Anterior cingulate cortex (tissue), 58 donors: ENCODE measurements around the gene PROS1.
"Not testable (repeated sequence)": the region's sequence is repeated elsewhere in the genome, so short reads cannot be mapped to it uniquely, and the experiment has no call there.

Source experiments
- DNase-seq, 58 donors: peaks; one replicate each; lab custom pipeline; 2025; lab: John Stamatoyannopoulos, UW

Gene PROS1

GRCh38 chr3:93979850-93980676 is 6.4 kb upstream of the PROS1 start, which contains the start of gene ARL13B:
Gene ARL13B (plus strand): TSS chr3:93980155. CDS start chr3:93980424, 269 bp downstream.
- peak; percentile 73 to 99 (median 95) for DNase-seq

DNA sequence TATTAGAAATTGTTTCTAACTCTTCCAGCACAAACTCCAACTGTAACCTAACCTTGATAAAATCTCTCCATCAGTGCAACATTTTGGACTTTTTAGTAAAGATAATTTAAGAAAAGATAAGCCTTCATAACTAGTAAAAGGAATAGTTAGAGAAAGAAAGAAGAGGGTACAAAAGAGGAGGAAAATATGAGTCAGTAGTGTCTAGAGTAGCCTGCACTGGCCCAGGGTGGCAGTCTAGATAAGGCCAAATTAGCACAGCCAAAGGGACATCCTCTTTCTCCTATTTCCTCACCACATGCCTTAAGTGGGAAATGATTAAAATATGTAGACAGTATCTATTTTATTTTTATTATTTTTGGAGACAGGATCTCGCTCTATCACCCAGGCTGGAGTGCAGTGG is 3.7 kb downstream of the PROS1 start:
- DNase-seq = no peak

GRCh38 chr3:93969443-93969842 is 4.3 kb downstream of the PROS1 start:
- DNase-seq = no peak

- DNase-seq = not testable (repeated sequence)
These were observed 8.6 kb downstream of the PROS1 start for GRCh38 chr3:93965106-93965505.

DNA sequence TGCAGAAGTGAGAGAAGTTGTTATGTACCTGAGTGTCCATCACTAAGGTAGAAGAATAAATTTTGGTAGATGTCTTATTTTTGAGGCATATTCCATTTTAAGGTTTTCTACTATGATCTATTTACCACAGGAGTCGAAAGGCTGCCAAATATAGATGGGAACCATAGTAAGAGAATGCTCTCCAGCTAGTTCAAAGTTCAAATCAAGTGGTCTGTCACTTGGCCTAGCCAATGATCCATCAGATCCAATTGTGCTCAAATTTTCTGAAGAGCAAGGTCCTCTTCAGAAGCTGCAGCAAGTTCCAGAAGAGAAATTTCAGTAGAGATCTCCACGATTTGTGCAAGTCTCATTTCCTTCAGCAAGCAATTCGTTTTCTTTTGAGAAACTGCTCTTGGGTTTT is 10.9 kb downstream of the PROS1 start:
- DNase-seq = no peak

DNA sequence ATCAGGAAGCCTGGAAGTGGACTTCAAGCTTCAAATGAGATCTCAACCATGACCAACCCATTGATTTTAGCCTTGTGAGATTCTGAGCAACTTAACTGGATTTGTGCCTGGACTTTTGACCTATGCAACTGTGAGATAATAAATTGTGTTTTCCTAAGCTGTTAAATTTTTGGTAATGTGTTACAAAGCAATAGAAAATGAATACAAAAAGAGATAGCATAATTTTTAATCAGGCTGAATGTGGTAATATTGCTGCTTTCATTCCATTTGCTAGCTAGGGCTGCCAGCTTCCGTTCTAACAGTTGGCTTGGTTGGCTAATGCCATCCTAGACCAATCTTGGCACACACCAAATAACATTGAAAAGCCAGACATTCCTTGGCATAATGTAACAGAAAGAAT is 12.2 kb downstream of the PROS1 start:
- peak in 1 of 58 donors; percentile 7 for DNase-seq

- no peak for DNase-seq
These were observed 12.7 kb downstream of the PROS1 start for GRCh38 chr3:93961026-93961425.

DNA sequence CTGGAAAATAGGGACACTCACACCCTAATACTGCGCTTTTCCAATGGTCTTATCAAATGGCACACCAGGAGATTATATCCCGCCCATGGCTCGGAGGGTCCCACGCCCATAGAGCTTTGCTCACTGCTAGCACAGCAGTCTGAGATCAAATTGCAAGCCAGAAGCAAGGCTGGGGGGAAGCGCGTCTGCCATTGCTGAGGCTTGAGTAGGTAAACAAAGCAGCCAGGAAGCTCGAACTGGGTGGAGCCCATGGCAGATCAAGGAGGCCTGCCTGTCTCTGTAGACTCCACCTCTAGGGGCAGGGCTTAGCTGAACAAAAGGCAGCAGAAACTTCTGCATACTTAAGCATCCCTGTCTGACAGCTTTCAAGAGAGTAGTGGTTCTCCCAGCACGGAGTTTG is 23.7 kb downstream of the PROS1 start:
- not testable (repeated sequence) for DNase-seq

DNA sequence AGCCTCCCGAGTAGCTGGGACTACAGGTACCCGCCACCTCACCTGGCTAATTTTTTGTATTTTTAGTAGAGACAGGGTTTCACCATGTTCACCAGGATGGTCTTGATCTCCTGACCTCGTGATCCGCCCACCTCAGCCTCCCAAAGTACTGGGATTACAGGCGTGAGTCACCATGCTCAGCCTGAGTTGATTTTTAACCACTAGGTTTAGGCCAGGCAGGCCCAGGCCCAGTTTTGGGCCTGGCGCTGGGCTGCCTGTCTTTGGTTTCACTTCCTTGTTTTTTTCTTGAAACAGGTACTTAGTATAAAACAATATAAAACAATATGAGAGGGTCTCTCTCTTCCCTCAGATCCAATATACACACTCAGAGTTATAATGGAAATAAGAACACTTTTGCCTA is 36.2 kb downstream of the PROS1 start:
- not testable (repeated sequence) for DNase-seq

DNA sequence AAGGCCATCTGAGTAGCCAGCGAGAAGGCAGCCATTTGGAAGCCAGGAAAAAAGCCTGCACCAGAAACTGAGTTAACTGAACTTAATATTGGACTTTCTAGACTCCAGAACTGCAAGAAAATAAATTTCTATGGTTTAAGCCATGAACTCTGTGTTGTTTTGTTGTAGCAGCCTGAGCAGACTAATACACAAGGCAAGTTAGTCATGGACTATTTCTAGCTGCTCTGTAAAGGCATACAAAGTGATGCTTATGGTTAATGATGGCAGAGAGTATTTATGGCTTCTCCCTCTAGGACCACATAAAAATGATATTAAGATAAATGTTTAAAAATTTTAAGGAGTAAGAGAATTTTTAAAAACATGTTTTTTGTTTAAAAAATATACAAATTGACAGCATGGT is 37.1 kb downstream of the PROS1 start:
- no peak for DNase-seq

DNA sequence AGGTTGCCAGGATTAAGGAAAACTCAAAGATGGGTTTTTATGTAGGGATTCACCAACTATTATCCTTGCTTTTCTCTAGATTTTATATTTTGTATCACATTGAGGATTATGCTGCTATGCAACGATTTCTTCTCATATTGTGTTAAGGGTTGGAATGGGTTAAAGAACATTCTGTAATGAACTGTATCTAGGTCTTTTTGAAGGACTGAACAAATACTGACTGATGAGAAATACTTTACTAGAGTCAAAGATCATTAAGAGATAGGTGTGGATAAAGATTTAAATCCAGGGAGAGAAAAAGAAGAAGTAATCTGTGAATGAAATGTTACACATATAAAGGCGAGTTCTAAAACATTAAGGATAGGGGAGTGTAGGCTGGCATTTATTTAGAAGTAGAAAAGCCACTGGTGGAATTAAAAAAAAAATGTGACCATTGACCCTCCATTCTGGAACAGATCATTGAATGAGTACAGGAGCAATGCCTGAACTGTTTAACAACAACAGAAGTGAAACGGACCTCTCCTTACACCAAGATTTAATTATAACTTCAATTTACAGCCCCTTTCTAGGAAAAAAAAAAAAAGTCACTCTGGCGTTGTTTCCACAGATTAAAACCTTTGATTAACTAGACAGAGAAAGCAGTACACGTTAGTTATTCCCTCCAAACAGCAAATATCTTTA is 39.2 kb downstream of the PROS1 start:
- DNase-seq = no peak

DNA sequence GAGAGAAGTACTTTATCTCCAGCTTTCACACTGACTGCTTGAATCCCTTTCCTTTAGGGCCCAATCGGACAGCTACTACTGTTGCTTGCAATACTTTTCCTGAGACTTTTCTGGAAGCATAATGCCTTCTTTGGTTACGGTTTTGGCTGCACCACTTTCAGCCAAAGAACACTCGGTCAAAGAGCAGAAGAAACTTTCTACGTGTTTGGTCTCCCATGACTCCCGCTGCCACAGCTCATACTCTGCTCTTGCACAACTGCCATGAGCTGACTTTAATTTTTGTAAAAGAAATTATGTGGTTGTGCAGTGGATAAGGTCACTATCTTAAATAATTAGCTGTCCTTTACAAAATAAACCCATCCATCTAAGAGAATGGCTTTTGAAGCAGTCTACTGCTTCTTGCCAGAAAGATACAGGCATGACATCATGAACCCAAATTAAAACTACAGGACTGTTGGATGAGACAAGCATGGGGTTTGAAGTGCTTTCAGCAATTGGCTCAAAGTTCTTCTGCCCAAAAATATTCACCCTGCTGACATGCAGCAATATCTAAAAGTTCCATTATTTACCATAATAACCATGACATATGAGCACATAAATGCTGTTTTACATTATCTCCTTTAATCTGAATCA is 42.0 kb downstream of the PROS1 start:
- DNase-seq = no peak

GRCh38 chr3:93930041-93930440 is 43.7 kb downstream of the PROS1 start:
- no peak for DNase-seq

GRCh38 chr3:93926789-93927188 is 46.9 kb downstream of the PROS1 start:
- no peak for DNase-seq

DNA sequence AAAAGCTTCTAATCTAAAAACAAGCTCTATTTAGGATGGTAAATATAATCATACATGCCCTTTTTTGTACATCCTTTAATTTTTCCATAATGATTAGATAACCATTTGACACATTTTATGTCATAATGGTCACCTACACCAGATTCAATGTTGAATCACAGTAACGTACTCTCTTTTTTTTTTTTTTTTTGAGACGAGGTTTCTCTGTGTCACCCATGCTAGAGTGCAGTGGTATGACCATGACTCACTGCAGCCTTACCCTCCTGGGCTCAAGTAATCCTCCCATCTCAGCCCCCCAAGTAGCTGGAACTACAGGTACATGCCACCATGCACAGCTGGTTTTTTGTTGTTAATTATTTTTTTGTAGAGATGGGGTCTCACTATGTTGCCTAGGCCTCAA is 49.2 kb downstream of the PROS1 start:
- no peak for DNase-seq

DNA sequence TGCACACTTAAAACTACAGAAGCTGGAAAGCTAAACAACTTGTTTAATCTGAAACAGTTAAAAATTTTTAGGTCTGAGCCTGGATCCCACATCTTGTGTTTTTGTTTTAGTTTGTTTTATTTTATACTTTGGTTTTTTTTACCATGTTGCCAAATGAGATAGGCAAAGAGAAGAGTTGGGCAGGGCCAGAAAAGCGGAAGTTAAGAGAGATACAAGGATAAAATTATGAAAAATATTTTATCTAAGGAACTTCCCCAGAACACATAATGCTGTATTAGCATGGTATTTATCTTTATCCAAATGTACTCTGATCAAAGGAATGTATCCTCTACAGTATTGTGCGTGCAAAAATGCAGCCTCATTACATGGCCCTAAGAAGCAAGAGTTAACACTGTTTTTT is 50.7 kb downstream of the PROS1 start:
- DNase-seq = no peak

GRCh38 chr3:93917546-93918029 is 56.1 kb downstream of the PROS1 start:
- DNase-seq = not testable (repeated sequence)

DNA sequence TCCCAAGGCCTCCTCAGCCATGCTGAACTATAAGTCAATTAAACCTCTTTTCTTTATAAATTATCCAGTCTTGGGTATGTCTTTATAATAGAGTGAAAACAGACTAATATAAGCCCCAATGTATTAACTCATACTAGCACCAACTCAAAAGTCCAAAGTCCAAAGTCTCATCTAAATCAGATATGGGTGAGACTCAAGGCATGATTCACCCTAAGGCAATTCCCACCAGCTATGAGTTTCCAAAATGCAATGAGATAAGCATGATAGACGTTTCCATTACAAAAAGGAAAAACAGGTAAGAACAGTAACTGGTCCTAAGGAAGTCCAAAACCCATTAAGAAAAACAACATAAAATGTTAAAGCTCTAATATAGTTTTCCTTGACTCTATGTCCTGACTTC is 60.1 kb downstream of the PROS1 start:
- not testable (repeated sequence) for DNase-seq

DNA sequence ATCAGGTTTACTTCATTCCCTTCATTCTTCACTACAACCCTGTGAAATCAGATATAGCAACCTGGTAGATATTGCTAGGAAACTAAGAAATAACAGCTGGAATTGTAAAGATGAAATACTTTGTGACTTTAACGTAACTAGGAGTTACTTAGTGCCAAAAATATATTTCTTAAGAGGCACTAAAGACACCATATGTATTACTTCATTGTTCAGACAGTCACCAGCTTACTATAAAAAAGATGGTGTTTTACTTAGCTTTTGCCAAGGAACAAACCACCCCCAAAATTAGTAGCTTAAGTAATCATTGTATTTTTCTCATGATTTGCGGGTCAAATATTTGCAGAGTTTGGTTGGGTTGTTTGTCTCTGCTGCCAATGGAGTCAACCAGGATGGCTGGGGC is 62.5 kb downstream of the PROS1 start:
- no peak for DNase-seq

DNA sequence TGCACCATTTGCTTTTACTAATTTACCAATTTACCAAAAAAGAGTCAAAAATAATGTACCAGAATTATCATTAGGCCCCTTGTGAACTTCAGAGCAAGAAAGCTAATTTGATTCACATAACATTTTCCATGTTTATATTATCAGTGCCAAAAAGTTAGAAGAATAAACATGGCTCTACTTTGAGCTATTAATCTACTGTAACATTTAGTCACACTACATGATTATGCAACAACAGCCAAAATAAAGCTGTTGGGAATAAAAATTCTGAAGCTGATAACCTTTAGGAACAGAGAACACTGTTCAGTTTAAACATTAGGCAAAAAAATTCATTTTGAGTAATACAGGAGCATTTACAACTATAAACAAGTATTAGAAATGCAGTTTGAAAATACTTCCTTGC is 63.6 kb downstream of the PROS1 start:
- no peak for DNase-seq

DNA sequence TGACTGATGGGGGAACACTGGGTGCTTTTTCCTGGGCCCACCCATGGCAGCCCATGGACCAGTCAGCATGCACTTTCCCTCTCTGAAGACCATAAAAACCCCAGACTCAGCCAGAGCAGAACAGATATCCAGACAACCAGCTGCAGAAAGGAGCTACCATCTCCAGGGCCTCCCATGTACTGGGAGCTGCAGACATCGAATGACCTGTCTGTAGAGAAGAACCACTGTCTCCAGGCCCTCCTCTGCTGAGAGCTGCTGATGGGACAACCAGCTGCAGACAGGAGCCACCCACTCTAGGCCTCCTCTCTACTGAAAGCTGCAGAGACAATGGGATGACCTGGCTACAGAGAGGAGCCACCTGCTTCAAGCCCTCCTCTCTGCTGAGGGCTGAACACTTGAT is 66.6 kb downstream of the PROS1 start:
- DNase-seq = no peak
